ENCODE measurements around the gene SCNN1A.
A peak's percentile ranks its signal among the peaks of the same experiment; 100 is the strongest.

GRCh38 chr12:6333029-6333428 lies 42.3 kb downstream of the SCNN1A start:
- TF ChIP-seq POLR2AphosphoS5 (IDR thresholded peaks at IDR 0.05) (no peak), POLR2A (IDR thresholded peaks at IDR 0.05) (no peak), EP300 (IDR thresholded peaks at IDR 0.05) (no peak)
- TF ChIP-seq, protein P1, sequence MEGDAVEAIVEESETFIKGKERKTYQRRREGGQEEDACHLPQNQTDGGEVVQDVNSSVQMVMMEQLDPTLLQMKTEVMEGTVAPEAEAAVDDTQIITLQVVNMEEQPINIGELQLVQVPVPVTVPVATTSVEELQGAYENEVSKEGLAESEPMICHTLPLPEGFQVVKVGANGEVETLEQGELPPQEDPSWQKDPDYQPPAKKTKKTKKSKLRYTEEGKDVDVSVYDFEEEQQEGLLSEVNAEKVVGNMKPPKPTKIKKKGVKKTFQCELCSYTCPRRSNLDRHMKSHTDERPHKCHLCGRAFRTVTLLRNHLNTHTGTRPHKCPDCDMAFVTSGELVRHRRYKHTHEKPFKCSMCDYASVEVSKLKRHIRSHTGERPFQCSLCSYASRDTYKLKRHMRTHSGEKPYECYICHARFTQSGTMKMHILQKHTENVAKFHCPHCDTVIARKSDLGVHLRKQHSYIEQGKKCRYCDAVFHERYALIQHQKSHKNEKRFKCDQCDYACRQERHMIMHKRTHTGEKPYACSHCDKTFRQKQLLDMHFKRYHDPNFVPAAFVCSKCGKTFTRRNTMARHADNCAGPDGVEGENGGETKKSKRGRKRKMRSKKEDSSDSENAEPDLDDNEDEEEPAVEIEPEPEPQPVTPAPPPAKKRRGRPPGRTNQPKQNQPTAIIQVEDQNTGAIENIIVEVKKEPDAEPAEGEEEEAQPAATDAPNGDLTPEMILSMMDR (IDR thresholded peaks at IDR 0.05) = peak in 1 of 6 experiments; percentile 19

All from upper lobe of left lung (tissue), 4 donors.